Stimulated activated CD8-positive, alpha-beta memory T cell treated with anti-CD3 and anti-CD28 coated beads, Interleukin-4, amount 100 ng/mL, for 24 hours (primary cell): ENCODE data around the gene KLHL34.

Experiments used
- DNase-seq: peaks from one replicate; pipeline ENCODE4 v3.0.0-alpha.2; 2020; ENCODE audit warnings: low read depth

The KLHL34 gene

DNA sequence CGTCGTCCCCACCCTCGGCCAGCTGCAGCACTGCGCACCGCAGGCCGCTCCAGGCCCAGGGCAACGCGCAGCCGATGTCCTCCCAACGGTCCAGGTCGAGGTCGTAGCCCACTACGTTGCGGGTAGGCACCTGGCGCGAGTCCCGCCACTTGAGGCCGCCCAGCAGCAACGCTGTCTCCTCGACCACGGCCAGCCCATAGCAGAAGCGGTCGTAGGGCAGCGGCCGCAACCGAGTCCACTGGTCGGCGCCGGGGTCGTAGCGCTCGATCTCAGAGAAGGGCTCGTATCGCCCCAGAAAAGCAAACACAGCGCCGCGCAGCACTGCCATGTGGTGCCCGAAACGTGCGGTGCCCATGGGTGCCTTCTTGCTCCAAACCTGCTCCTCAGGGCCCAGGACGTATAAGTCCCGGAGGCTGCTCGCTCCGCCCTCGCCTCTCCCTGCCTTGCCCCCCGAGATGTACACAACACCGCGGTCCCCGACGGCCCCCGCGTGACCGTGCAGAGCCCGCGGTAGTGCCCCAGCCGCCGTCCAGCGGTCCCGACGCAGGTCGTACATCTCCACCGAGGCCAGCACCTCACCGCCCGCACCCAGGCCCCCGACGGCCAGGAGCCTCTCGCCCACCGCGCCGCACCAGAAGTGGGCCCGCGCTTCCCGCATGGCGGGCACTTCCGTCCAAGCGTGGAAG, 2.1 kb downstream of the KLHL34 start:
- DNase-seq: no peak

DNA sequence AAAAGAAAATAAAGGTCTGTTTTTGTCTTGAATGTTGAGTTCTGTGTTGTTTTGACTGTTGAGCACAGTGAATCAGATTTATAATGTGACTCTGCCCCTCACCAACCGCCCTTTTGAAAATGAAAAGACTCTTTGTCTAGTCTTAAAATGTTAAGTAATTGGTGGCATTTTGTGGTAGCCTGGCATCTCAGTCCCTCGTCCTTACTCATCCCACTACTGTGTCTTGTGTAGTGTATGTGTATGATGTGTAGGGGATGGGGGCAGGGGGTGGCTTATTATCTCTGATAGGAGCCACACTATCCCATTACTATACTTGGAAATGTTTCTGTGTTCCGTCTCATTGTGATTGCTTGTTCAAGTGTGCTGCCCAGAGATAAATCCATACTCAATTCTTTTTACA, 12.2 kb downstream of the KLHL34 start:
- DNase-seq: no peak

GRCh38 chrX:21645431-21645830, 12.7 kb downstream of the KLHL34 start:
- DNase-seq: no peak

- DNase-seq: no peak
Measured at GRCh38 chrX:21639775-21640174, 18.4 kb downstream of the KLHL34 start.

DNA sequence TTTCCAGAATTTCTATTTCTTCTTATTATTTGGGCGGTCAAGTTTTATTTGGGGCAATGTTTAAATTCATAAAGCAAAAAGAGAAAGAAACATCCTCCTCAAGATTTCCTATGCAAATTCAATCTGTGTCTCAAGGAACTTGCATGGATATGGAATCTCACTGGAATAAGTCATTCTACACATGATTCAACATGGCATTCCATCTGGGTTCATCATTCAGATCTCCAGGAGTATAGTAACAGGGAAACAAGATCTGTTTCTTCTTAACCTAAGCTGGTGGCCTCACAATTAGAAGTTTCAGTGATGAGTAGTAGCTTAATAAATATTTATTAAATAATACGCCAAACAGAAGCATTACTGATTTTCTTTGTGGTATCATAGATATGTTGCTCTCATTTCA, 19.8 kb downstream of the KLHL34 start:
- DNase-seq: no peak

GRCh38 chrX:21632027-21632426, 26.1 kb downstream of the KLHL34 start:
- DNase-seq: no peak

GRCh38 chrX:21623778-21624501, 34.2 kb downstream of the KLHL34 start:
- DNase-seq: no peak

DNA sequence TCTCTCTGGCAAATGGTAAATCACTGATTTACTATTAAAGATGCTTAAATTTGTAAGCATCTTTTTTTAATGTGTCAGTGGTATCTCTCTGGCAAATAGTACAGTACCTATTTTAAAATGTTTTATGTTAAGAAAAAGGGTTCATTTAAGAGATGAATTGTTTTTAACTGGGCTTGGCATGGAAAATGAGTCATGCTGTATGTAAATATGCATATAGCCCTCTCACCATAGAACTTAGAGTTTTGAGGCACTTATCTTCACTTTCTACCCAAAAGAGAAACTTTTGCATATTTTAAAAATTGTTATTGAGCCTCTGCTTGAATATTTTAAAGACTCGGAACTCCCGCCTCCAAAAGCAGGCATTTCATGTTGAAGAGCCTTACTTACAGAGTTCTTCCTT, 37.9 kb downstream of the KLHL34 start:
- no peak for DNase-seq

DNA sequence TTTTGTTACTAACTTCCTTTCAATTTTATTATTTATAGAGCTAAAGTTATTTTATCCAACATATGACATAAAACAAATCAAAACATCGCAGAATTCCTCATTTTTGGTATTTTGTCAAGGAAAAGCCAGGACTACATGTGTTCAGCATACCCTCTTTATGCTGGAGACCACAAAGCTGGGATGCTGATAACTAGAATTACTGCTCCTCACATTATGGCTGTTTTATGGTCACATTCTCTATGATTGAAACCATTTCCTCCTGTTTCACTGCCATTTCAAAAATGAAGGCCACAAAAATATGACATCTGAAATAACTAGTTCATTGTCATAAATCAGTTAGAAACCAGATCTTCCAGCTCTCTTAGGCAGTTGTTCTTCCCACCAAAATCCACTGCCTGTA, 41.7 kb downstream of the KLHL34 start:
- DNase-seq: no peak

DNA sequence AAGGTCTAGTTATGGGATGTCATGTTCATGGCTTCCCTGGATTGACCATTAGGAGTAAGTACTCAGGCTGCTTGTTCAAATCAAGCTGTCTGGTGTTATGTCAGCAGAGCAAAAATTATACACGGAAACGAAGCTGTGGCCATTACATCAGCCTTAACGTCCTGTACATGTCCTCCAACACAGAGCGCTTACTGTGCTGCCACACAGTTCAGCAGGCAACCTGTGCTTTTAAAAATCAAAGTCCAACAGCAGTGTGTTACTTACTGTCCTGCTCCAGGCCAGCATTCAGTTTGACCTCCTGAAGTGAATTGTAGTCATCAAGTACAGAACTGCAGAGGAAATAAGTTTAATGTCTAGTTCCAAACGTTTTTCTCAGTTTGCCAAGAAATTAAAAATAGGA, 46.0 kb downstream of the KLHL34 start:
- no peak for DNase-seq

DNA sequence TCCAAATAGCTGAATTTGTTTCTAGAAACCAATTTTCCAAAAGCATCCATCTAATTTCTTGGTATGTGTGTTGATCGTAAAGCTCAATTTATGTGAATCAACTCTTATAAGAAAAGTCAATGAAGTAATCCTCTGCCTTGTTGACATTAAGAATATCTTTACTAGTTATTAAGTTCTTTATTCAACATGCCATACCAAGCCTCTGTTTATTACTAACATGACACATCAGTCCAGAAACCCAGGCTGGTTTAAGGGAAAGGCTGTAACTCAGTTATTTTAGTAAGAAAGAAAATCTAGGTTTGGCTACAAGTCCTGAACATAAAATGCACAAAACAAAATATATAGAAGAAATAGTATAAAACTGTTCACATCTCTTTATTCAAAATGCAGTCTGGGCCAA, 48.0 kb downstream of the KLHL34 start:
- DNase-seq: no peak

GRCh38 chrX:21606002-21606401, 52.1 kb downstream of the KLHL34 start:
- DNase-seq: no peak
